GM21515 (cell line): Measurements from ENCODE around the gene PWWP2B.

Source experiments
- ATAC-seq: cut with Tn5 transposase; IDR thresholded peaks from one replicate; pipeline ENCODE4 v1.9.1; 2021; ENCODE audit not compliant: unreplicated experiment

PWWP2B gene

GRCh38 chr10:132444877-132445351 is 47.9 kb downstream of the PWWP2B start:
- ATAC-seq = no peak

- no peak for ATAC-seq
These were observed 48.7 kb downstream of the PWWP2B start for GRCh38 chr10:132445516-132446194.

GRCh38 chr10:132446195-132446581 is 49.2 kb downstream of the PWWP2B start:
- ATAC-seq = no peak

GRCh38 chr10:132446661-132447445 is 49.9 kb downstream of the PWWP2B start:
- ATAC-seq = no peak

- no peak for ATAC-seq
These were observed 50.6 kb downstream of the PWWP2B start for GRCh38 chr10:132447446-132448247.

GRCh38 chr10:132448248-132448731 is 51.3 kb downstream of the PWWP2B start:
- no peak for ATAC-seq

- ATAC-seq = no peak
These were observed 52.2 kb downstream of the PWWP2B start for GRCh38 chr10:132449051-132449810.

- no peak for ATAC-seq
These were observed 52.8 kb downstream of the PWWP2B start for GRCh38 chr10:132449811-132450181.

GRCh38 chr10:132450466-132450824 is 53.4 kb downstream of the PWWP2B start:
- ATAC-seq = no peak

GRCh38 chr10:132450825-132451505 is 54.0 kb downstream of the PWWP2B start:
- ATAC-seq = no peak

GRCh38 chr10:132451506-132452215 is 54.7 kb downstream of the PWWP2B start:
- ATAC-seq = no peak

- ATAC-seq = no peak
These were observed 55.2 kb downstream of the PWWP2B start for GRCh38 chr10:132452216-132452650.

- ATAC-seq = peak; percentile 82
These were observed 55.9 kb downstream of the PWWP2B start for GRCh38 chr10:132452651-132453469.

- ATAC-seq = no peak
These were observed 56.5 kb downstream of the PWWP2B start for GRCh38 chr10:132453470-132453861.

- ATAC-seq = no peak
These were observed 57.5 kb downstream of the PWWP2B start for GRCh38 chr10:132454296-132455198.

GRCh38 chr10:132455441-132455971 is 58.5 kb downstream of the PWWP2B start:
- ATAC-seq = no peak
